Astrocyte (in vitro differentiated cells and primary cell): Measurements from ENCODE around the gene STXBP1.

ENCODE experiments used
- EZH2 ChIP-seq: IDR thresholded peaks from 2 replicates; pipeline ENCODE4 v1.6.1; 2012; ENCODE audit warnings: mild to moderate bottlenecking, low read length, inconsistent platforms; ENCODE audit not compliant: insufficient read depth
- TF ChIP-seq, protein P1 (sequence below): IDR thresholded peaks from 2 replicates; pipeline ENCODE4 v1.5.1; 2011; ENCODE audit warnings: low read depth, mild to moderate bottlenecking, inconsistent platforms, low read length, moderate library complexity; ENCODE audit not compliant: insufficient read depth

DNA sequence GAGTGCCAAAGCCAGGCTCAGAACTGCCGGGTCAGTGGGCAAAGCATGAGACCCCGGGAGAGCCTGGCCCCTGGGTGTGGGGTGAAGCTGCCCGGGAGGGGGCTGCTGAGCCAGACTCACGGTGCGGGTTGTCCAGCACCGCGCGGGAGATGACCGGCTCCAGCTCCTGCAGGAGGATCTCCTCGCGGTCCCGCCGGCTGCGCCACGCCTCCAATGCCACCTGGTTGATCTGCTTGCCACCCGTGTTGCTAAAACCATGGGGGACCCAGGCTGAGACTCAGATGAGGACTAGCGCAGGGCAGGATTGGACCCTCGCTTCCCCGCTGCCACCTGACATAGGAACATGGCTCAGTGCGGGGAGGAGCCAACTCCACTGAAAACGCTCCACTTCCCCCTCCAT, 120.4 kb downstream of the STXBP1 start:
- TF ChIP-seq, protein P1, sequence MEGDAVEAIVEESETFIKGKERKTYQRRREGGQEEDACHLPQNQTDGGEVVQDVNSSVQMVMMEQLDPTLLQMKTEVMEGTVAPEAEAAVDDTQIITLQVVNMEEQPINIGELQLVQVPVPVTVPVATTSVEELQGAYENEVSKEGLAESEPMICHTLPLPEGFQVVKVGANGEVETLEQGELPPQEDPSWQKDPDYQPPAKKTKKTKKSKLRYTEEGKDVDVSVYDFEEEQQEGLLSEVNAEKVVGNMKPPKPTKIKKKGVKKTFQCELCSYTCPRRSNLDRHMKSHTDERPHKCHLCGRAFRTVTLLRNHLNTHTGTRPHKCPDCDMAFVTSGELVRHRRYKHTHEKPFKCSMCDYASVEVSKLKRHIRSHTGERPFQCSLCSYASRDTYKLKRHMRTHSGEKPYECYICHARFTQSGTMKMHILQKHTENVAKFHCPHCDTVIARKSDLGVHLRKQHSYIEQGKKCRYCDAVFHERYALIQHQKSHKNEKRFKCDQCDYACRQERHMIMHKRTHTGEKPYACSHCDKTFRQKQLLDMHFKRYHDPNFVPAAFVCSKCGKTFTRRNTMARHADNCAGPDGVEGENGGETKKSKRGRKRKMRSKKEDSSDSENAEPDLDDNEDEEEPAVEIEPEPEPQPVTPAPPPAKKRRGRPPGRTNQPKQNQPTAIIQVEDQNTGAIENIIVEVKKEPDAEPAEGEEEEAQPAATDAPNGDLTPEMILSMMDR: no peak
- no peak for TF ChIP-seq EZH2
